Breast epithelium (tissue), 4 donors: Measurements from ENCODE around the gene HIPK3. TPM values are rescaled to one million over a fixed set of nuclear protein-coding genes. Genes with fewer than 3 reads are reported as not detected.

Experiments
- DNase-seq, 2 donors: peaks; one replicate each; pipeline ENCODE4 v3.0.0-alpha.2; 2019; ENCODE audit warnings: low spot score in 2 of 2
- H3K27ac ChIP-seq, 2 donors: fragments of 200-600 bp; sonication (generic) in 1 of 2; one replicate each; pipeline ENCODE4 v1.5.1; 2016 to 2019; ENCODE audit warnings: mild to moderate bottlenecking in 1 of 2
- H3K27me3 ChIP-seq, 2 donors: fragments of 200-600 bp; sonication (generic) in 1 of 2; one replicate each; pipeline versions ENCODE4 v1.5.1 to v1.6.0; 2017 to 2019; ENCODE audit warnings: control low read depth in 1 of 2, mild to moderate bottlenecking in 1 of 2
- H3K36me3 ChIP-seq: fragments of 200-600 bp; one replicate; pipeline ENCODE4 v1.5.1; 2019
- H3K4me1 ChIP-seq, 2 donors: fragments of 200-600 bp; sonication (generic); one replicate each; pipeline ENCODE4 v1.5.1; 2016 to 2019; ENCODE audit warnings: control low read depth in 1 of 2
- H3K4me3 ChIP-seq, 3 donors: fragments of 200-600 bp; sonication (generic); 1 replicate in 2 of 3; 2 replicates in 1 of 3; pipeline ENCODE4 v1.5.1; 2016 to 2019; ENCODE audit warnings: mild to moderate bottlenecking in 3 of 3, moderate library complexity in 2 of 3
- H3K9me3 ChIP-seq, 2 donors: fragments of 200-600 bp; sonication (generic) in 1 of 2; one replicate each; pipeline ENCODE4 v1.5.1; 2016 to 2019; ENCODE audit warnings: control low read depth in 1 of 2
- CTCF ChIP-seq, 3 donors: fragments of 450-650 bp; IDR thresholded peaks; one replicate each; pipeline ENCODE4 v1.5.1; 2016 to 2017; ENCODE audit warnings: antibody characterized with exemption in 3 of 3, mild to moderate bottlenecking in 3 of 3, moderate library complexity in 3 of 3
- POLR2A ChIP-seq: fragments of 450-650 bp; IDR thresholded peaks from one replicate; pipeline ENCODE4 v1.6.1; 2016; ENCODE audit warnings: antibody characterized with exemption, mild to moderate bottlenecking, moderate library complexity
- POLR2AphosphoS5 ChIP-seq, 3 donors: sonication (generic); formaldehyde crosslinking; IDR thresholded peaks; one replicate each; pipeline ENCODE4 v1.6.1; 2017; ENCODE audit warnings: antibody characterized with exemption in 3 of 3
- intact Hi-C: fragments of 100-400 bp; cut with DNase I; formaldehyde crosslinking; loops from one replicate; pipeline ENCODE4 v1.15.1; 2023; ENCODE audit warnings: low total_unique reads
- total RNA-seq, 3 donors: library from RNA; depleted of rRNA; stranded (reverse); fragments of >200 nt; gene quantifications; one replicate each; pipeline ENCODE4 v1.1.0, GENCODE V29; 2016

HIPK3 gene
- total RNA-seq, 3 donors from 2014 or later = 200 to 223 (median 202) TPM

GRCh38 chr11:33248416-33248971 is 8.7 kb upstream of the HIPK3 start:
- H3K27me3 ChIP-seq = no peaks in the 10 kb centered on the region

GRCh38 chr11:33256031-33256812 is 959 bp upstream of the HIPK3 start:
- H3K4me3 ChIP-seq = peak overlapping the region; percentile 75 to 94 (median 78)
- DNase-seq = no peak
- intact Hi-C loops = no loop called here
- no peak for TF ChIP-seq CTCF (IDR thresholded peaks at IDR 0.05)
- TF ChIP-seq POLR2AphosphoS5 (IDR thresholded peaks at IDR 0.05) = no peak
- no peak for TF ChIP-seq POLR2A
- H3K36me3 ChIP-seq = no peaks in the 10 kb centered on the region
- H3K9me3 ChIP-seq = no peaks in the 10 kb centered on the region
- peak overlapping the region; percentile 99 to 100 for H3K27ac ChIP-seq
- H3K4me1 ChIP-seq = no peaks in the 10 kb centered on the region
- no peaks in the 10 kb centered on the region for H3K27me3 ChIP-seq

More at GRCh38 chr11:33248416-33248971, 8.7 kb upstream of the HIPK3 start:
- Histone ChIP-seq H3K4me3 (no peak overlapping the region), H3K27ac (no peak overlapping the region), H3K9me3 (no peaks in the 10 kb centered on the region), H3K4me1 (no peaks in the 10 kb centered on the region), H3K36me3 (no peaks in the 10 kb centered on the region)
- intact Hi-C loops = no loop called here
- no peak for TF ChIP-seq CTCF (IDR thresholded peaks at IDR 0.05)
- no peak for TF ChIP-seq POLR2AphosphoS5 (IDR thresholded peaks at IDR 0.05)
- TF ChIP-seq POLR2A = no peak
- no peak for DNase-seq

- TF ChIP-seq POLR2AphosphoS5 (IDR thresholded peaks at IDR 0.05) (no peak), CTCF (IDR thresholded peaks at IDR 0.05) (no peak), POLR2A (no peak)
- peaks cover 0 to 3% of the 10 kb centered on the region in 2 donors for H3K4me1 ChIP-seq
- peak overlapping the region; percentile 75 to 94 (median 78) for H3K4me3 ChIP-seq
- H3K27me3 ChIP-seq = no peaks in the 10 kb centered on the region
- intact Hi-C loops = no loop called here
- no peaks in the 10 kb centered on the region for H3K36me3 ChIP-seq
- peak overlapping the region; percentile 99 to 100 for H3K27ac ChIP-seq
- no peak for DNase-seq
- H3K9me3 ChIP-seq = no peaks in the 10 kb centered on the region
Observed at GRCh38 chr11:33256813-33257159, 395 bp upstream of the HIPK3 start.

- Histone ChIP-seq H3K27ac (peak overlapping the region; percentile 99 to 100), H3K4me3 (peak overlapping the region; percentile 75 to 94 (median 78)), H3K27me3 (no peaks in the 10 kb centered on the region), H3K9me3 (no peaks in the 10 kb centered on the region), H3K36me3 (no peaks in the 10 kb centered on the region), H3K4me1 (peaks cover 0 to 9% of the 10 kb centered on the region in 2 donors)
- peak; percentile 65 to 77 for DNase-seq
- TF ChIP-seq POLR2AphosphoS5 (IDR thresholded peaks at IDR 0.05) (peak; percentile 91 to 97 (median 93)), CTCF (IDR thresholded peaks at IDR 0.05) (peak; percentile 18 to 61 (median 41)), POLR2A (peak; percentile 85)
- intact Hi-C loops = no loop called here
Observed at GRCh38 chr11:33257897-33258630, 883 bp downstream of the HIPK3 start.
